NT2/D1 (cell line): ENCODE results near the gene TWSG1.

Experiments used
- SUZ12 ChIP-seq: IDR thresholded peaks from 2 replicates; pipeline ENCODE4 v1.6.1; 2011; ENCODE audit not compliant: insufficient read length, insufficient read depth; ENCODE audit errors: extremely low read depth
- YY1 ChIP-seq: IDR thresholded peaks from 2 replicates; pipeline ENCODE4 v1.6.1; 2011; ENCODE audit not compliant: insufficient read length, insufficient read depth
- ZNF274 ChIP-seq: IDR thresholded peaks from 2 replicates; pipeline ENCODE4 v1.6.1; 2011; ENCODE audit warnings: mild to moderate bottlenecking, low read depth, low read length

GRCh38 chr18:9428862-9429661, 94.5 kb downstream of the TWSG1 start:
- no peak for TF ChIP-seq ZNF274
- TF ChIP-seq YY1: no peak
- no peak for TF ChIP-seq SUZ12
